Measurements from ENCODE around the gene IL36A. TPM values are rescaled to one million over a fixed set of nuclear protein-coding genes. Genes with fewer than 3 reads are reported as not detected.

Gene IL36A
- total and polyA plus RNA-seq, 2 donors (not counting 3 experiments of a cell fraction or from before 2014, with no cell fraction given), result not detected

DNA sequence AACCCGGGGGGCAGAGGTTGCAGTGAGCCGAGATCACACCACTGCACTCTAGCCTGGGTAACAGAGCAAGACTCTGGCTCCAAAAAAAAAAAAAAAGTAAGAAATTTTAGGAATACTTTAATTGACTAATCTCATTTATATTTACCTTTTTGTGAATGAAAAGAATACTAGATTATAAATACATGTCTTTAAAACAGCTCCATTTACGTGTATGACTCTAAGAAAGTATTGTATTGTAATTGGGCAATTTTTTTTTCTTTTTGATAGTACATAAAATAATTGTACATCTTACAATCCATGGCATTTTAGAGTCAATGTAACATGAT is 8.0 kb downstream of the IL36A start:
- H2AFZ ChIP-seq (ENCODE audit: low read depth, low read length), result no peak overlapping the region
- peaks cover 0 to 6% of the 10 kb centered on the region in 2 experiments for H3K27me3 ChIP-seq (ENCODE audit: control insufficient read depth in 2 of 2, insufficient read depth in 2 of 2, low read length in 2 of 2)
- no peak overlapping the region for H3K4me2 ChIP-seq (ENCODE audit: insufficient read depth, low read length)
- BruUV-seq (replicated peaks), result no TSS peak
- no peak overlapping the region for H3K27ac ChIP-seq (ENCODE audit: insufficient read depth, low read depth, low read length)
- ChIA-PET CTCF (no interaction called here), POLR2A (no interaction called here)
- TF ChIP-seq MYC (IDR thresholded peaks at IDR 0.05; ENCODE audit: low read depth, low read length), result no peak
- H3K36me3 ChIP-seq (ENCODE audit: control insufficient read depth in 2 of 2, extremely low read depth in 1 of 2, insufficient read depth in 2 of 2, low read length in 2 of 2), result no peaks in the 10 kb centered on the region
- intact Hi-C loops (cut with micrococcal nuclease) (no loop called here), dilution Hi-C loops (cut with MboI; ENCODE audit: extremely low pct_ligation_motif_present, low sequenced_read_pairs) (no loop called here)
- H3K9me3 ChIP-seq (replicated peaks; ENCODE audit: control insufficient read depth, insufficient read depth, low read length), result no peaks in the 10 kb centered on the region
- H3K4me1 ChIP-seq (ENCODE audit: control insufficient read depth, extremely low read depth, insufficient read depth, low read length), result no peaks in the 10 kb centered on the region
- no peaks in the 10 kb centered on the region for H3K9me1 ChIP-seq (replicated peaks; ENCODE audit: control insufficient read depth, extremely low read depth, insufficient read depth, low read length)
- DNase-seq (ENCODE audit: low read depth, low spot score), result no peak
- H3K79me2 ChIP-seq (ENCODE audit: control insufficient read depth, insufficient read depth, low read length), result no peaks in the 10 kb centered on the region
- no peaks in the 10 kb centered on the region for H4K20me1 ChIP-seq (replicated peaks; ENCODE audit: control insufficient read depth, extremely low read depth, insufficient read depth, low read length)
- no peak overlapping the region for H3K4me3 ChIP-seq (replicated peaks in 1 of 3; ENCODE audit: insufficient read depth in 1 of 3, low read depth in 1 of 3, low read length in 3 of 3)
- FAIRE-seq, result no peak
- no peak overlapping the region for H3K9ac ChIP-seq (replicated peaks; ENCODE audit: extremely low read depth, insufficient read depth, low read length)

DNA sequence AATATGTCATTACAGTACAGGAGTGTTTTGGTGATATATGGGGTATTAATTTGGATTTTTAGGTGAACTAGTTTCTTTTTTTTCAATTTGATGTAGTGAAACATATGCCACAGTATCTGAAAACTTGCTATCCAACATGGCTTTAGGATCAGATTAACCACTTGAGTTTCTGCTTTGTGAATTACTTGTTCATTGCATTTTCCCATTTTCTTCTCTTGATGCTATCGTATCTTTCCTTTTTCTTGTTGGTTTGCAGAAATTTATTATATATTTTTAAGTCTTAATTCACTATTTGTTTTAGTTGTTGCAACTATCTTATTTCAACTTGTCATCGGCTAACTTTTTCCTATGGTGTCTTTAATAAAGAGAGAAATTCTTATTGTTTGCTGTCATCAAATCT is 8.8 kb downstream of the IL36A start:
- POLR2A ChIA-PET, result no interaction called here
- no peaks in the 10 kb centered on the region for H3K79me2 ChIP-seq (ENCODE audit: control insufficient read depth, insufficient read depth, low read length)
- H2AFZ ChIP-seq (ENCODE audit: low read depth, low read length), result no peak overlapping the region
- H3K9me1 ChIP-seq (replicated peaks; ENCODE audit: control insufficient read depth, extremely low read depth, insufficient read depth, low read length), result no peaks in the 10 kb centered on the region
- CTCF ChIA-PET, result no interaction called here
- no peaks in the 10 kb centered on the region for H3K4me1 ChIP-seq (ENCODE audit: control insufficient read depth, extremely low read depth, insufficient read depth, low read length)
- H3K27me3 ChIP-seq (ENCODE audit: control insufficient read depth in 2 of 2, insufficient read depth in 2 of 2, low read length in 2 of 2), result peaks cover 0 to 6% of the 10 kb centered on the region in 2 experiments
- no TSS peak for BruUV-seq (replicated peaks)
- no peak for DNase-seq (ENCODE audit: low read depth, low spot score)
- no peaks in the 10 kb centered on the region for H4K20me1 ChIP-seq (replicated peaks; ENCODE audit: control insufficient read depth, extremely low read depth, insufficient read depth, low read length)
- FAIRE-seq, result no peak
- dilution Hi-C loops (cut with MboI; ENCODE audit: extremely low pct_ligation_motif_present, low sequenced_read_pairs), result no loop called here
- H3K36me3 ChIP-seq (ENCODE audit: control insufficient read depth in 2 of 2, extremely low read depth in 1 of 2, insufficient read depth in 2 of 2, low read length in 2 of 2), result no peaks in the 10 kb centered on the region
- H3K9me3 ChIP-seq (replicated peaks; ENCODE audit: control insufficient read depth, insufficient read depth, low read length), result no peaks in the 10 kb centered on the region
- no peak overlapping the region for H3K9ac ChIP-seq (replicated peaks; ENCODE audit: extremely low read depth, insufficient read depth, low read length)
- no peak overlapping the region for H3K27ac ChIP-seq (ENCODE audit: insufficient read depth, low read depth, low read length)
- intact Hi-C loops (cut with micrococcal nuclease), result no loop called here
- H3K4me2 ChIP-seq (ENCODE audit: insufficient read depth, low read length), result no peak overlapping the region
- no peak overlapping the region for H3K4me3 ChIP-seq (replicated peaks in 1 of 3; ENCODE audit: insufficient read depth in 1 of 3, low read depth in 1 of 3, low read length in 3 of 3)
- TF ChIP-seq GATA2 (IDR thresholded peaks at IDR 0.05; ENCODE audit: insufficient read depth, insufficient read length, low read depth, low read length) (no peak), MYC (IDR thresholded peaks at IDR 0.05; ENCODE audit: low read depth, low read length) (no peak)

Data from endothelial cell of umbilical vein (primary cell).